Smooth muscle cell (in vitro differentiated cells): ENCODE data around the gene IL17RD. TPM values are rescaled to one million over a fixed set of nuclear protein-coding genes. Genes with fewer than 3 reads are reported as not detected.

ENCODE experiments used
- DNase-seq: peaks from one replicate; lab custom pipeline; 2025; ENCODE audit not compliant: unreplicated experiment; lab: John Stamatoyannopoulos, UW
- H2AFZ ChIP-seq: fragments of 200-600 bp; sonication (generic); 2 replicates; pipeline ENCODE4 v1.6.0; 2016; ENCODE audit warnings: antibody characterized with exemption, low read depth, mild to moderate bottlenecking
- H3F3A ChIP-seq: fragments of 200-600 bp; sonication (generic); 2 replicates; pipeline ENCODE4 v1.6.0; 2017; ENCODE audit warnings: antibody characterized with exemption, low read depth
- H3K27ac ChIP-seq: fragments of 200-600 bp; sonication (generic); 2 replicates; pipeline ENCODE4 v1.5.1; 2016; ENCODE audit warnings: low read depth, mild to moderate bottlenecking
- H3K27me3 ChIP-seq: fragments of 200-600 bp; sonication (generic); 2 replicates; pipeline ENCODE4 v1.6.1; 2016; ENCODE audit warnings: low read depth, mild to moderate bottlenecking
- H3K36me3 ChIP-seq: fragments of 200-600 bp; sonication (generic); 2 replicates; pipeline ENCODE4 v1.5.1; 2016; ENCODE audit warnings: low read depth
- H3K4me1 ChIP-seq: fragments of 200-600 bp; sonication (generic); 2 replicates; pipeline ENCODE4 v1.5.1; 2016; ENCODE audit warnings: low read depth
- H3K4me2 ChIP-seq: fragments of 200-600 bp; sonication (generic); 2 replicates; pipeline ENCODE4 v1.6.0; 2016; ENCODE audit warnings: mild to moderate bottlenecking
- H3K4me3 ChIP-seq: fragments of 200-600 bp; sonication (generic); 2 replicates; pipeline ENCODE4 v1.5.1; 2016; ENCODE audit warnings: mild to moderate bottlenecking
- H3K79me2 ChIP-seq: fragments of 200-600 bp; sonication (generic); 2 replicates; pipeline ENCODE4 v1.6.0; 2016; ENCODE audit warnings: low read depth, mild to moderate bottlenecking
- H3K9ac ChIP-seq: fragments of 200-600 bp; sonication (generic); 2 replicates; pipeline ENCODE4 v1.6.0; 2016; ENCODE audit warnings: low read depth
- H3K9me3 ChIP-seq: fragments of 200-600 bp; sonication (generic); replicated peaks from 2 replicates; pipeline ENCODE4 v1.5.1; 2016; ENCODE audit warnings: low read depth
- H4K20me1 ChIP-seq: fragments of 200-600 bp; sonication (generic); 2 replicates; pipeline ENCODE4 v1.6.0; 2016; ENCODE audit warnings: low read depth
- WGBS: methylation state at CpG from one replicate; pipeline ENCODE4 v1.1.7; 2016; ENCODE audit warnings: low lambda C conversion rate; 5-methylcytosine and 5-hydroxymethylcytosine counted together
- polyA plus RNA-seq: library from polyadenylated mRNA; unstranded; fragments of >200 nt; fragmentation: Nextera tagmentation; extraction: Ambion mirVana; gene quantifications from 2 replicates; pipeline ENCODE4 v1.2.1, GENCODE V29; 2016
- total RNA-seq: library from RNA; depleted of rRNA; stranded (reverse); fragments of >200 nt; gene quantifications from 2 replicates; pipeline ENCODE4 v1.2.3, GENCODE V29; 2014
- TF ChIP-seq, protein P1 (sequence below): fragments of 200-600 bp; sonication (generic); IDR thresholded peaks from 2 replicates; pipeline ENCODE4 v1.5.1; 2017; ENCODE audit warnings: borderline replicate concordance, mild to moderate bottlenecking, antibody characterized with exemption; ENCODE audit not compliant: insufficient read depth, poor library complexity, severe bottlenecking

The IL17RD gene
- total and polyA plus RNA-seq, 2 experiments from 2014 or later: 0.59 to 1.9 TPM

DNA sequence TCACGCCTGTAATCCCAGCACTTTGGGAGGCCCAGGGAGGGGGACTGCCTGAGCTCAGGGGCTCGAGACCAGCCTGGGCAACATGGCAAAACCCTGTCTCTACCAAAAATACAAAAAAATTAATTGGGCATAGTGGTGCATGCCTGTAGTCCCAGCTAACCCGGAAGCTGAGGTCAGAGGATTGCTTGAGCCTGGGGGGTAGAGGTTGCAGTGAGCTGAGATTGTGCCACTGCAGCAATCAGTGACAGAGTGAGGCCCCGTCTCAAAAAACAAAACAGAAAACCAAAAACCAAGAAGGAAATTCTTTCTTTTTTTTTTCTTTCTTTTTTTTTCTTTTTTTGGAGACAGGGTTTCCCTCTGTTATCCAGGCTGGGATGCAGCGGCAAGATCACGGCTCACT, 101.2 kb downstream of the IL17RD start:
- WGBS: 75% methylated on average over 6 of the region's 6 CpGs
- Histone ChIP-seq H4K20me1 (no peaks in the 10 kb centered on the region), H3K9ac (no peak overlapping the region), H3K79me2 (no peaks in the 10 kb centered on the region), H3K9me3 (no peaks in the 10 kb centered on the region), H3K4me3 (no peak overlapping the region), H3K4me1 (peaks cover 12% of the 10 kb centered on the region), H3F3A (peaks cover 9% of the 10 kb centered on the region), H3K27me3 (no peaks in the 10 kb centered on the region), H2AFZ (no peak overlapping the region), H3K27ac (no peak overlapping the region), H3K36me3 (no peaks in the 10 kb centered on the region), H3K4me2 (no peak overlapping the region)
- TF ChIP-seq, protein P1, sequence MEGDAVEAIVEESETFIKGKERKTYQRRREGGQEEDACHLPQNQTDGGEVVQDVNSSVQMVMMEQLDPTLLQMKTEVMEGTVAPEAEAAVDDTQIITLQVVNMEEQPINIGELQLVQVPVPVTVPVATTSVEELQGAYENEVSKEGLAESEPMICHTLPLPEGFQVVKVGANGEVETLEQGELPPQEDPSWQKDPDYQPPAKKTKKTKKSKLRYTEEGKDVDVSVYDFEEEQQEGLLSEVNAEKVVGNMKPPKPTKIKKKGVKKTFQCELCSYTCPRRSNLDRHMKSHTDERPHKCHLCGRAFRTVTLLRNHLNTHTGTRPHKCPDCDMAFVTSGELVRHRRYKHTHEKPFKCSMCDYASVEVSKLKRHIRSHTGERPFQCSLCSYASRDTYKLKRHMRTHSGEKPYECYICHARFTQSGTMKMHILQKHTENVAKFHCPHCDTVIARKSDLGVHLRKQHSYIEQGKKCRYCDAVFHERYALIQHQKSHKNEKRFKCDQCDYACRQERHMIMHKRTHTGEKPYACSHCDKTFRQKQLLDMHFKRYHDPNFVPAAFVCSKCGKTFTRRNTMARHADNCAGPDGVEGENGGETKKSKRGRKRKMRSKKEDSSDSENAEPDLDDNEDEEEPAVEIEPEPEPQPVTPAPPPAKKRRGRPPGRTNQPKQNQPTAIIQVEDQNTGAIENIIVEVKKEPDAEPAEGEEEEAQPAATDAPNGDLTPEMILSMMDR: no peak
- no peak for DNase-seq

DNA sequence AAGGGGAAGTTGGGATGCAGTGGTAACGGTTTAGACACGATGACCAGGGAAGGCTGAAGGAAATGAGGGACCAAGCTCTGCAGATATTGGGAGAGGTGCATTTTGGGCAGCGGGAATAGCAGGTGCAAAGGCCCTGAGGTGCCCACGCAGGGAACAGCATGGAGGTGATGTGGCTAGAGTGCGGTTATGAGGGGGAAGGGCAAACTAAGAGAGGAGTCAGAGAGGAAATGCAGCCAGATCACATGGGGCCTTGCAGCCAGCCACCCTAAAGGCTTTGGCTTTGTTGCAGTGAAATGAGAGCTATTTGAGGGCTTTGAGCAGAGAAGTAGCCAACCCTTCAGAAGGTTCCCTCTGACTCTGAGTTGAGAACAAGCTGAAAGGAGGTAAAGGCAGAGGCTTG, 102.1 kb downstream of the IL17RD start:
- Histone ChIP-seq H3K4me3 (no peak overlapping the region), H3F3A (peaks cover 9% of the 10 kb centered on the region), H3K4me2 (no peak overlapping the region), H3K79me2 (no peaks in the 10 kb centered on the region), H3K9me3 (no peaks in the 10 kb centered on the region), H4K20me1 (no peaks in the 10 kb centered on the region), H3K36me3 (no peaks in the 10 kb centered on the region), H3K27me3 (no peaks in the 10 kb centered on the region), H3K4me1 (peaks cover 12% of the 10 kb centered on the region), H3K27ac (no peak overlapping the region), H2AFZ (no peak overlapping the region), H3K9ac (no peak overlapping the region)
- WGBS: 98% methylated on average over 5 of the region's 5 CpGs
- TF ChIP-seq, protein P1: no peak
- DNase-seq: no peak

DNA sequence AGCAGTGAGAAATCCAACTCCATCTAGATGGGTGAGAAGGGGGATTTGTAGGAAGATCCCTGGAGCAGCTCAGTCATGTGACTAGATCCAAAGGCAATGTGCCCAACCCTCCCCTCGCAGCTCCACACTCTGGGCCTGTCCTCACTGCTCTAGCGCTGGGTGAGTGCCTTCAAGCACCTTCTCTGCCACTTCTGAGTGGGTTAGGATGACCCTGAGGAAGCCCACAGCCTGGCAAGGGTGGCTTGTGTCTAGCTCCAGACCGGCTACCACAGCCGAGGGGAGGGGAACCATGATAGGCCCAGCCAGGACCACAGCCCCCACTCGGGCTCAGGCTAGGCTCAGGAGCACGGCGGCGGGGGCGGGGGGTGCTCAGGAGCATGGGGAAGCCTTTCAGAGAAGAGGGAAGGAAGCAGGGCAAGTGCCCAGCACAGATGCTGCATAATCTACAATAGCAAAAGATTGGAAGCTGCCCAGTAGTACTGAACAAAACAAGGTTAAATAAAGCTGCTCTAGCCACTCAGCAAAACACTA, 103.0 kb downstream of the IL17RD start:
- Histone ChIP-seq H3K27me3 (no peaks in the 10 kb centered on the region), H3K4me1 (peaks cover 12% of the 10 kb centered on the region), H2AFZ (no peak overlapping the region), H3F3A (peaks cover 9% of the 10 kb centered on the region), H4K20me1 (no peaks in the 10 kb centered on the region), H3K36me3 (no peaks in the 10 kb centered on the region), H3K4me3 (no peak overlapping the region), H3K27ac (peak overlapping the region; percentile 78), H3K9ac (no peak overlapping the region), H3K79me2 (no peaks in the 10 kb centered on the region), H3K4me2 (no peak overlapping the region), H3K9me3 (no peaks in the 10 kb centered on the region)
- no peak for DNase-seq
- TF ChIP-seq, protein P1: no peak
- 53% methylated on average over 9 of the region's 9 CpGs for WGBS

DNA sequence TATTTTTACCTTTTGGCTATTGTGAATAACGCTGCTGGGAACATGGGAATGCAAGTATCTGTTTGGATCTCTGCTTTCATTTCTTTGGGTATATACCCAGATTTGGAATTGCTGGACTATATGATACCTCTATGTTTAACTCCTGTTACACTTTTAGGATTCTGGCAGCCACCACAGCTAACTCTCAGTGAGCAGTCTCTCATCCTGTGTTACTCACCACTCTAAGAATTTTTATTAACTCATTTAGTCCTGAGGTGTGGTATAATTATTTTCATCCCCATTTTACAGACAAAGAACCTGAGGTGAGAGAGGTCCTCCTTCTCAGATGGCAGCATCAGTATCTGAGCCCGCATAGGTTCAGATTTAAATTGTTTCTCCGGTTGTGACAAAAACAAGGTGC, 103.6 kb downstream of the IL17RD start:
- WGBS: 89% methylated on average over 3 of the region's 3 CpGs
- Histone ChIP-seq H2AFZ (no peak overlapping the region), H3K79me2 (no peaks in the 10 kb centered on the region), H3K9ac (no peak overlapping the region), H3F3A (peaks cover 9% of the 10 kb centered on the region), H3K9me3 (no peaks in the 10 kb centered on the region), H3K4me3 (no peak overlapping the region), H3K36me3 (no peaks in the 10 kb centered on the region), H3K27ac (peak overlapping the region; percentile 78), H3K27me3 (no peaks in the 10 kb centered on the region), H4K20me1 (no peaks in the 10 kb centered on the region), H3K4me1 (peaks cover 12% of the 10 kb centered on the region), H3K4me2 (no peak overlapping the region)
- TF ChIP-seq, protein P1: no peak
- DNase-seq: no peak
